ENCODE data around the gene NADSYN1.

DNA sequence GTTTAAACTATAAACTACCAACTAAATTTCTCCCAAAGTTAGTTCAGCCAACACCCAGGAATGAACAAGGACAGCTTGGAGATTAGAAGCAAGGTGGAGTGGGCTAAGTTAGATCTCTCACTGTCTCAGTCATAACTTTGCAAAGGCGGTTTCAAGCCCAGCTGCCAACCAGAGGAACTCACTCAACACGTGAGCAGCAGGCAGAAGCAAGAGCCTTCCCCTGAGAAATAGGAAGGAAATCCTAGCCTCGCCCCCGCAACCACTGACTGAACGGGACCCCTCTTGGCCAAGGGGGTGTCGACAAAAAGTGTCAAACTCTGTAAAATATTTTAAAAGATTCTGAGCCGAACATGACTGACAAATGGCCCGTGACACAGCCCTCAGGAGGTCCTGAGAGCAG is 90.9 kb downstream of the NADSYN1 start:
- TF ChIP-seq, protein P1, sequence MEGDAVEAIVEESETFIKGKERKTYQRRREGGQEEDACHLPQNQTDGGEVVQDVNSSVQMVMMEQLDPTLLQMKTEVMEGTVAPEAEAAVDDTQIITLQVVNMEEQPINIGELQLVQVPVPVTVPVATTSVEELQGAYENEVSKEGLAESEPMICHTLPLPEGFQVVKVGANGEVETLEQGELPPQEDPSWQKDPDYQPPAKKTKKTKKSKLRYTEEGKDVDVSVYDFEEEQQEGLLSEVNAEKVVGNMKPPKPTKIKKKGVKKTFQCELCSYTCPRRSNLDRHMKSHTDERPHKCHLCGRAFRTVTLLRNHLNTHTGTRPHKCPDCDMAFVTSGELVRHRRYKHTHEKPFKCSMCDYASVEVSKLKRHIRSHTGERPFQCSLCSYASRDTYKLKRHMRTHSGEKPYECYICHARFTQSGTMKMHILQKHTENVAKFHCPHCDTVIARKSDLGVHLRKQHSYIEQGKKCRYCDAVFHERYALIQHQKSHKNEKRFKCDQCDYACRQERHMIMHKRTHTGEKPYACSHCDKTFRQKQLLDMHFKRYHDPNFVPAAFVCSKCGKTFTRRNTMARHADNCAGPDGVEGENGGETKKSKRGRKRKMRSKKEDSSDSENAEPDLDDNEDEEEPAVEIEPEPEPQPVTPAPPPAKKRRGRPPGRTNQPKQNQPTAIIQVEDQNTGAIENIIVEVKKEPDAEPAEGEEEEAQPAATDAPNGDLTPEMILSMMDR (IDR thresholded peaks at IDR 0.05 in 8 of 11, conservative IDR thresholded peaks at IDR 0.05 in 3 of 11) = no peak
- no peak for TF ChIP-seq POLR2A (IDR thresholded peaks at IDR 0.05)

All from spleen (tissue), 7 donors.